Suppressor macrophage treated with lipopolysaccharide for 1 hour (primary cell): ENCODE results near the gene CEMIP.

Experiments
- DNase-seq, 3 donors: peaks; one replicate each; pipeline ENCODE4 v3.0.0-alpha.2; 2020 to 2022

The CEMIP gene

GRCh38 chr15:80856400-80856799, 77.2 kb downstream of the CEMIP start:
- DNase-seq = peak in 1 of 3 donors; percentile 15

DNA sequence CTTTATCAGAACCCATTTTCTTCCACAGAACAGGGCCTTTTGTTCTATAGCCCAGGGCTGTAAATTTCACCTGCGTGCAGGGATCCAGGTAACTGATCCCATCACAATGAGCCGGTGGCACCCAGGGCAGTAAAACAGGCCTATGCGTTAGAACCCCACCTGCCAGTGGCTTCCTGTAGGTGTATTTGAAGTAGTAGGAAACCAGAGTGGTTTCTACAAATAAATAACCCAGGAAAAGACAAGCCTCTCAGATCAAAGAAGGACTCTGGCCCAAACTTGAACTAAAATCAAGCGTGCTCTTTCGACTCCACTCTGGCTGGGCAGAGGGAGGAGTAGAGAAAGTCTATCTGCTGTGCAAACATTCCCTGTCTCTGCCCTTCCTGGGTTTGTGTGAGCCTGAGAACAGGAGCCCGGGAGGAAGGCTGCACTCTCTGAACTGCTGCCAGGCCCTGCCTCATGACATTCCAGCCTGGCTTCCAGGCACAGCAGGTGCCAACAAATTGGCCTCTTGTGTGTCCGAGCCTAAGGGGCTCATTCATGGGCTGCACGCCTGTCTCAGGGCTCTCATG, 77.7 kb downstream of the CEMIP start:
- DNase-seq = no peak

DNA sequence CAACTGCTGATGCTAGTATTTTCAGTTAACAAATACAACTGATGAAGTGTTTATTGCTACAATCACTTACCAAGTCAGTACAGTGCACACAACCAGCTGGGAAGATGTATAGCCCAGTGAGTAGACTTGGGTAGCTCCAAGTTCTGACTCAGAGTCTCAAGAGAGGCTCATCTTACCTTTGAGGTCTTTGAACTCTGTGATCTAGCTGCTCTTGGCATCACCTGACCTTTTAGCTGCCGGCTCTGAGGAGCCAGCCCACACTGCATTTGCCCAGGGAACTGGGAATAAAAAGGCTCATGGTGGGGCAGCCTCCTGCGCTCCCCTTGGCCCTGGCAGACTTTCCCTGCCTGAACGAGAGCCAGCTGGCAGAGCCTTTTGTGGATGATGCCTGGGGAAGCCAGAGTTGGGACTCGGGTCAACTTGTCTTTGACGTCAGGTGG, 82.6 kb downstream of the CEMIP start:
- no peak for DNase-seq

DNA sequence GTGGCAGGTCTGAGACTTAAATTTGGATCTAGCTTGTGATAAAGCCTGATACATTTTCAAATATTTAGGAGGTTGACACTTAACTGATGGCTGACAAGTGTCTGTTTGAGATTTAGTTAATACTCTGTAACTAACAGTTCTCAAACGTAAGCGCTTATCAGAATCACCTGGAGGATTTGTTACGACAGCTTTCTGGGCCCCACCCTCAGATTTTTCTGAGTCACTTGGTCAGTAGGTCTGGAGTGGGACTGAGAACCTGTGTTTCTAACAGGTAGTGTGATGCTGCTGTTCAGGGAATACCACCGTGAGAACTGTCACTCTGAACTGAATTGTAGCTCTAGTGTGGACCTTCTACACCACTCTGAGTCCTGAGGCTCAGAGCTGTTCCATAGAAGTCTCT, 85.5 kb downstream of the CEMIP start:
- DNase-seq = no peak

DNA sequence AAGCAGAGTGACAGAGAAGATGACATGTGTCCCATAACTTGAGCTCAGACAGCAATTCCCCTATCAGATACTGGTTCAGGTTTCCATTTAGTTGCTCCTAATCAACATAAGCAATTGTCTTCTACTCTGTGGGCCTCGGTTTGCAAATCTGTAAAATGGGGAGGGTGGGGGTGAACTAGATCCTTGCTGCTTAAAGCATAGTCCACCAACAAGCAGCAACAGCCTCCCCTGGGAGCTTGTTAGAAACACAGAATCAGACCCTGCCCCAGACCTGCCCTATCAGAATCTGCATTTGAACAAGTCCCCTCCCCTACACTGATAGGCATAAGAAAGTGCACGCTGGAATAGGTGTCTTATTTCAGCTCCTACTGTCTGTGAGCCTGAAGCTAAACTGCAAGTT, 87.8 kb downstream of the CEMIP start:
- no peak for DNase-seq

DNA sequence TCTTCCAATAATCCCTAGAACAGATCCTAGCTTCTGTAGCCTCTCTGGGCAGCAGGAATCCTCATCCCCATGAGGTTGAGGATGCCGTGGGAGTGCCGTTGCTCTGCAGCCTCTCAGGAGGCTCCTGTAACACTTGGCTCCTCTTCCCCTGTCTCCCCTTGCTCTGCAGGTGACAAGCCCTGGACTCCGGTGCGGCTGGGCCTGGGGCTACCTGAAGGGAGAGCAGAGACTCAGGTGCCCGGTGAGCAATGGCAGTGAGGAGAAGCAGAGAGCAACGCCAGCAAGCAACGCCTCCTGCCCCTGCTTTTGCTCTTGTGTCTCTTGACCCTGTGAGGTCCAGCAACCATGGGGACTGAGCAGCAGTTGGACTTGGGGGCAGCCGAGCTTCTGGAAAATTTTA, 91.2 kb downstream of the CEMIP start:
- no peak for DNase-seq

- DNase-seq = no peak
These were observed 91.7 kb downstream of the CEMIP start for GRCh38 chr15:80870893-80871292.

DNA sequence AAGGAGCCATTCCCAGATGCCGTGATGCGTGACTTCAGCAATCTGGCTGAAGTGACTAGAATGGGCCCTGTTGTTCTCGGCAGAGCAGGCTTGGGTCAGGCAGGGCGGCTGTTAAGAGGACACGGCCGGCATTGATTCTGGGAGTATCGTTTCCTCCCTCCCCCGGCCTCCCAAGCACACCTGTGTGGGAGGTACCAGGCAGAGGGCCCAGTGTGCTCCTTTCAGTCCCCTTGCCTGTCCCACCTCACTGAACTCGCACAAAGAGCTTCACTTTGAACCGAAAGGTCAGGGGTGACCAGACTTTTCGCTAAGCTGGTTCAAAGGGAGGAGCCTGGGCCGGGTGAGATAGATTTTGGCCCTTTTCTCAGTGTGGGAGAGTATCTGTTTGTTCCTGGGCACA, 92.7 kb downstream of the CEMIP start:
- DNase-seq = no peak

GRCh38 chr15:80873366-80873952, 94.3 kb downstream of the CEMIP start:
- no peak for DNase-seq

DNA sequence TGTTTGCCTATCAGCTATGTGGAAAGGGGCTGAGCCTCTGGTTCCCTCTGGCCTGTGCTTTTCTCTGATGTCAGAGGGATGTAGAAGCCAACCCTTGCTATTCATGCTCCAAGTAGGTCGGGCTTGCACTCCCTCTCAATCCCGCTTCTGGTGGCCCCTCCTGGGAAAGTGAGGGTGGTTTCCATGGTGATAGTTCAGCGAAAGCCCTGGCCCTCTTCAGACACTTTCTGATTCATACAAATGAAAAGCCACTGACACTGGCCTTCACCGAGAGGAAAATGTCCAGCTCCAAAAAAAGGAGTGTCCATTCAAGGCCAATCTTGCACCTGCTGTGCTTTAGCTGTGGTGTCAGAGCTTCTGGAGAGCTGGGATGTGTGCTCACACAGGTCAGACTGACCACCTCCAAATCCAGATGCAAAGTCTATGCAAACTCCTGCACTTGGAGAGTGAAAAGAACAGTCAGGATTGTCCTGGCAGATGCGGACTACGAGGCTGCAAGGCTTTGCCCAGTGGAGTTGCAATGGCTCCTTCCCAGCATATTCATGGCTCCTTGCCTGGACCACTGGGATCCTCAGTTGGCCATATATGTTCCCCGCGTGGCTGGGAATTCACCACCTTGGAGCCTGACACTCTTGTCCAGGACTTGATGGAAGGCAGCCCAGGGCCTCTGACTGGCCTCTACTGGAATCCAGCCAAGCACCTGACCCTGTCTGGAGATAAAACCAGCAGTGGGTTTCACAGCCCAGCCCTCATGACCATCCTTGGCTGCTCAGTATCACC, 96.6 kb downstream of the CEMIP start:
- DNase-seq = peak in 1 of 3 donors; percentile 21

DNA sequence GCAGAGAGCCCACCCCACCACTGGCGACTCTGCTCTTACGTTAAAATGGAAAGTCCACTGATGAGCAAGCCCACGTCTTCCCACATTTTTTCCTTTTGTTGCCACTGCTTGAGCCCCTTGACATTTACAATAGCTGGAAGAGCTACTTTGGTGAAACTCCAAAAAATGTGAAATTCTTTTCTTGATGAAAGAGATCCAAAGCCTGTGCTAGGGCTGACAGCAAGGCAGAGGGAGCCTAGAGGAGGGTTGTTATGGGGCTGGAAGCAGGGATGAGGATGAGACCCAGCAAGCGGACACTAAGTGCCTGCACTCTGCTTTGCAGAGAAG, 97.1 kb downstream of the CEMIP start:
- peak in 2 of 3 donors; percentile 27 to 30 for DNase-seq

DNA sequence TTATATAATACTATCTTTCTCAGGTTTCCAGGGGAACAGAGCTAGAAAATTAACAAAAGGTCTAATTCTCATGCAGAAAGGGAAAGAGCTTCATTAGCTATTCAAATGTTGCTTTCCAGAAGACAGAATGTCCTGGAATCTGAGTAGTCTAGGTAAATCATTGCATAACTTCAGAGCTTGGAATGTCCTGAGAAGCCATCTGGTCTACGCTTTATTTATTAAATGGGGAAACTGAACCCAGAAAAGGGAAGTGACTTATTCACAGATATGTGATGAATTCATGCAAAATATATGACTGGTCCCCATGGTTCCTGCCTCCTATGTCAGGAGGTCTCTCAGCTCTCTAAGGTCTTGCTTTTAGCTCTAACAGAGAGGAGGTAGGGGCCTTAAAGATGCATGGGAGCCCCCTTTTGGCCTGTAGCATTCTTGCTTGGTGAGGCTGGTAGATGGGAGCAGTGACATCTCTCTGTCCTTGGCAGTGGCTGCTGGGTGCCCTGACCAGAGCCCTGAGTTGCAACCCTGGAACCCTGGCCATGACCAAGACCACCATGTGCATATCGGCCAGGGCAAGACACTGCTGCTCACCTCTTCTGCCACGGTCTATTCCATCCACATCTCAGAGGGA, 99.2 kb downstream of the CEMIP start:
- peak; percentile 65 to 77 (median 77) for DNase-seq

DNA sequence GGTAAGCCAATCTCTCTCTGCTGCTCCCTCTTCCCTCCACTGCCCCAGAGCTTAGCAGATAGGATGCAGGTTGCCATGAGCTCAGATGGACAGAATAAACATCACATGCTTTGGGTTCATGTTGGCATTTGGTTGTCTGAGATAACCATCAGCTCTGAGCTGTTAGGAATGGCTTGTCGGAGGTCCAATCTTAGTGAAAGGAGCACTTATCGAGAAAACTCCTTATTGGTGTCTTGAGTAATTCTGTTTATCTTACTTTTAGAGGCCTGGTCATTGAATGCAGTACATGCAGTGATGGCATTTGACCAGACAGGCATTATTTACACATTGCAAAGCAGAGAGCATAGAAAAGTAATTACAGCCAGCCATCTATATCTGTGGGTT, 99.7 kb downstream of the CEMIP start:
- DNase-seq = no peak

DNA sequence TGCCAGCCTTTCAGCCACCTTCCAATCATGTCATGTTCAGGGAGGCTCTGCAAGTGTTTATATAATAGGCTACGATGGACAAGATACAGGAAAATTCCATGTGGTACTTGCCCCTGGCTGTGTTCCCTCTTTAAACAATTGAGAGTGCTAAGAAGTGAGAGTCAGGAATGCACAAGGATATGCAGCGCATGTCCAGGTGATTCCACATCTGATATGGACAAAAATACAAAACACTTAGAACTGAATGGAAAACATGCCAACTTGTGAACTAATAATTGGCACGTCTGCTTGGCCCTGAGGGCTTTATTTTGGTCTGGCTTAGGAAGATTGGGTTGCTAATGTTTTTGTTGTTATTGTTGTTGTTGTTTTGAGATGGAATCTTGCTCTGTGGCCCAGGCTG, 100.9 kb downstream of the CEMIP start:
- no peak for DNase-seq

DNA sequence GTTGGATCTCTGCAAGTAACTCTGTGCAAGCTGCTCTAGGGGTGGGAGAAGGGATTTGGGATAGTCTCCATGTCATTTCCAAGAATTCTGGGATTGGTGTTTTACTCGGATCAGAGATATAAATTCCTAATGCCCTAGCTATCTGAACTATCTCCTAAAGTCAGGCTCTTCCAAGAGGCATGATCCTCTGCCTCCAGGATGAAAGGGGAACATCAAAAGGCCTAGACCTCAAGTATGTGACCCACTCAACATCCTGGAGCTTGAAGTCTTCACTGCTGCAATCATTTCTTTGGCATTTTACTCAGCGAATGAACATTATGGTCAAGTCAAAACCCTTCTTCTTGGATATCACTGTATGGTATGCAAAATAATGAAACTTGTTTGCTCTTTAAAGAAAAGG, 104.5 kb downstream of the CEMIP start:
- no peak for DNase-seq

- no peak for DNase-seq
These were observed 105.9 kb downstream of the CEMIP start for GRCh38 chr15:80885016-80885579.

GRCh38 chr15:80887148-80887547, 108.0 kb downstream of the CEMIP start:
- DNase-seq = no peak

DNA sequence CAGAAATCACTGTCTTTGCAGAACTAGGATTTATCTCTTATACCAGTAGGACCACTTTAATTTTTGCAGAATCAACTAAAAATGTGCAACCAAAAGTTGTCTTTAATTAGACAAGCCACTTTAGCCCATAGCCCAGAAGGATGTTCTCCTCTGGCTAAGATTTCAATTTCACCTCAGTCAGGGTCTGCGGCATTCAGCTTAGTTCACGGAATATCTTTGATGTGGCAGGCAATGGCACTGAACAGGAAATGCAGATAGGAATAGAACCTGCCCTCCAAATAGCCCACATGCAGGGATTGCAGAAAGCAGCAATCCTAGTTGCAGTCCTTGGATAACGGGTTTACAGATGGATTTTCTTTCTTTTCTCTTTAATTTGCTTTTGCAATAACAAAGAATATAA, 109.7 kb downstream of the CEMIP start:
- no peak for DNase-seq

DNA sequence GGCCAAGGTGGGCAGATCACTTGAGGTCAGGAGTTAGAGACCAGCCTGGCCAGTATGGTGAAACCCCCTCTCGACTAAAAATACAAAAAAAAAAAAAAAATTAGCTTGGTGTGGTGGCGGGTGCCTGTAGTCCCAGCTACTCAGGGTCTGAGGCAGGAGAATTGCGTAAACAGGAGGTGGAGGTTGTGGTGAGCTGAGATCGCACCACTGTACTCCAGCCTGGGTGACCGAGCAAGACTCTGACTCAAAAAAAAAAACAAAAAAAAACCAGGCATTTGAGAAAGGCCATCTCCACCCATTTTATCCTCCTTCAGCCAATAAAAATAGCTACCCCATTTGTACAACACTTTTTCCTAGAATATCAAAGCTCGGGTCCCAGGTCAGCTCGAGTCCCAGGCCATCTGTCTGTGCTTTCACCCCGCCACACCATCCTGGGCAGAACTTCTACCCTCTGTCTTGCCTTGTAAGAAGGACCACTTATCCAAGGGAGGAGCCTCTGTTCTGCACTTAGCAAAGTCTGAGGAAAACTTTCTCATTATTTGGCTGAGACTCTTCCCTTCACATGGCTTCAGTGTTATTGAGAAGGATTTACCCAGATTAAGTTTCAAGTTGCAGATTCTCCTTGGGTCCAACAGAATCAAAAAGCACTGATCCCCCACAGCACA, 111.3 kb downstream of the CEMIP start:
- no peak for DNase-seq

DNA sequence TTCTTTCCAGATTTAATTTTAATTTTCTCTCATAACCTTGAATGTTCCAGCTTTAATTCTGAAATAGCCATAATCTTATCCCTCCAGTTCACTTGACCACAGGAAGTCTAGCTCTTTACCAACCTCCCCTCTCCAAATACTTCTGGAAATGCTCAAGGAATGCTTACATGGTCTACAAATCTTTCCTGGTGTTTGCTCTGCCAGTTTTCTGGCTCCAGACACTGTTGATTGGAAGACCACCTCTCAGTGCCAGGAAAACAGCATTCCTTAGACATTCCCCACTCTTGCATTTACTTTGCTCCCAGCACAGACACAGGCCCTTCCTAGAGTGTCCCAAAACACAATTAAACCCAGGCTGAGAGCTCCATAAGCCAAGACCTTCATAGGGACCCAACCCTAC, 111.8 kb downstream of the CEMIP start:
- DNase-seq = no peak

DNA sequence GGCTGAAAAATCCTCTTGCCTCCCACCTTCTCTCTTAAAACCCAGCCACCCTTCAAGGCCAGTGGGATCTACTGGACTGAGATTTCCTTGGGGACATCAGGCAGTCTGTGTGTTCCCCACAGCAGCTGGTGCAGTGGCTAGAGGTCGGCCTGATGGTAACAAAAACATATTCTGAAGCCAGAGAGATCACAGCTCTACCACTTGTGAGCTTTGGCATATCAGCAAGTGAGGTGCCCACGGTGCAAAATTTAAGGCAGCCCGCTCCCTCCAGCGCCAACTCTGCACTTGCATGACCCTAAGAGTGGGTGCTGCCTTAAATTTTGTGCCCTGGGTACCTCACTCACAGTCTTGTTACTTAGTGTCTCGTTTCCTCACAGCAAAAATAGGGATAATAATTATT, 113.2 kb downstream of the CEMIP start:
- no peak for DNase-seq

DNA sequence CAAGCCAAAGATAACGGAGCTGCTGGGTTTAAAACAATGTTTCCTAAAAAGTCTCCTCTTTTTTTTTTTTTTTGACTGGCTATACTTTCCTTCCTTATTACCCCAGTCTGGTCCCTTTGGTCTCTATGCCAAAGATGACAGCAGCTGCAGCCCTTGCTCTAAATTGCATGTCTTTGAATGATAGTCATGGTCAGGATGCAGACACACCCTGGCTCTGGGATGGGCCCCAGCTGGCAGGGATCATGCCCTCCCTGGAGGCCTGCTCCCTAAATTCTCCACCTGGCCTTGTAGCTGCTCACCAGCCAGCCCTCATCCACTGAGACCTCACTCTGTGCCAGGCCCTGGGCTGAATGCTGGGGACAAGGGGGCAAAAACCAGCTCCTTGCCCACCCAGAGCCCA, 114.6 kb downstream of the CEMIP start:
- DNase-seq = no peak

GRCh38 chr15:80895091-80895490, 115.9 kb downstream of the CEMIP start:
- no peak for DNase-seq
